Posterior vena cava (tissue), 2 donors: ENCODE measurements around the gene INHBA. TPM values are rescaled to one million over a fixed set of nuclear protein-coding genes. Genes with fewer than 3 reads are reported as not detected.

Source experiments
- DNase-seq: peaks from one replicate; pipeline ENCODE4 v3.0.0-alpha.2; 2020; ENCODE audit warnings: low spot score
- intact Hi-C, 2 donors: fragments of 100-400 bp; cut with DNase I; formaldehyde crosslinking; loops; one replicate each; pipeline versions ENCODE4 v1.14.1 to v1.14.2; 2022 to 2023
- long read RNA-seq, 2 donors: library from polyadenylated mRNA; unstranded; transcript quantifications; one replicate each; pipeline ENCODE4 v2.0.0, GENCODE V29; 2020 to 2021
- total RNA-seq, 2 donors: library from RNA; stranded (reverse); fragmentation: NEBNext Ultra II Directional; extraction: Animal tissue kit (Norgen Biotek cat#: 25700); gene quantifications; one replicate each; pipeline ENCODE4 v1.2.1, GENCODE V29; 2021
- donor health status: DM: yes; HTN: yes; CAD: no.
- donor health status: DM: yes; HTN: yes; CAD: no.

Gene INHBA
- total RNA-seq = 10 to 100 TPM; 71.2 to 73.0 TPM
- long read RNA-seq, donor 1, full-length matches to known transcripts = 21 of 32 reads
- long read RNA-seq, donor 1, partial matches to known transcripts = 2 of 32 reads
- long read RNA-seq, donor 1, other reads (novel, unspliced or antisense) = 9 of 32 reads
- long read RNA-seq, donor 2, full-length matches to known transcripts = 135 of 151 reads
- long read RNA-seq, donor 2, partial matches to known transcripts = 3 of 151 reads
- long read RNA-seq, donor 2, other reads (novel, unspliced or antisense) = 13 of 151 reads

DNA sequence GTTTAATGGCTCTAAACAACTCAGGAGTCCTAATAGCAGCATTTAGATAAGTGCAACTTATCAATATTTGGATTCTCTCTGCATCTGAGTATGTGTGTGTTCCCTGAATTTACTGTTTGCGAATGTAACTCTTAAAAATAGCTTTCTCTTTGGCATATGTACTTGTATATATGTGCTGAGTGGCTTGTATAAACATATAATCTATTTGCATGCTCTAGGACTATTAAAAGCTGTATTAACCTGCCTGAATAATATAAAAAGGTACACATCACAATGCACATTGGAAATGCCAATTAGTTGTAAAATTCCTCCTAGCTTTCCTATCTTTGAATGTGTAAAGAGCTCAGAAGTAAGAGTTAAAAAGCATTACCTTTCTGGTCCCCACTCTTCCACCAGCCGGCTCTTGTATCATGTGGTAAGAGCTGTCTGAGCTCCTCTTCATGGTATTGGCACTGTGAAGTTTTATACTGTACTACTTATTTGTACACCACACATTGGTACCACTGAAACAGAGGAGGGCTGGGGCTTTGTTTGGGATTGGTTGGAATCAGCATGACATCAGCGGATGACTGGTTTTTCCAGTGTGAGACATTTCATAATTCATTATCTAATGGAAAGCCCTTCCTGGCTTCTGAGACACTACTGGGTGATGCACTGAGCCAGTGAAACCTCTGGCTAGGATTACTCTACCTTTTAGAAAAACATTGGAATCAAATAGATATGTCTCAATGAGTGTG, at the start of gene INHBA:
Gene INHBA (minus strand): TSS at position 456 of the 737 bp plus-strand sequence. CDS start 2,716 bp downstream, outside the sequence.
- no peak for DNase-seq
- intact Hi-C loops = loop anchor here in 1 of 2 donors (10.0 kb wide), 2 partner anchors 1378 to 1478 kb away; no protein-coding TSS in a partner anchor

DNA sequence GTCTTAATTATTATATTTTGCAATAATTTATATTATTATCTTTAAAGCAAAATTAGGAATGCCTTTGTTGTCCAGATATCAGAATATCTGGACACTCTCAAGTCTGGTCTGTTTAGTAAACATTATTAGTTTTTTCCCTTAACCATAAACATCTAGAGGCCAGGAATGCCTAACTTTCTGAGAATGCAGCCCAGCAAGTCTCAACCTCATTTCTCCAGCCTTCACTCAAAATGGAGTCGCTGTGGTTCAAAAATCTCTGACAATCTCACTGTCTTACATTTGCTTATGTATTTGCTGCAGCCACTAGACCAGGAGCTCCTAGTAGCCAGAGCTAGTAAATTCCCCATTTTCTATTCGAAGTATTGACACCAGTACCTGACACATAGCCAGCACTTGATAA, 49.7 kb upstream of the INHBA start:
- intact Hi-C loops = no loop called here
- no peak for DNase-seq

DNA sequence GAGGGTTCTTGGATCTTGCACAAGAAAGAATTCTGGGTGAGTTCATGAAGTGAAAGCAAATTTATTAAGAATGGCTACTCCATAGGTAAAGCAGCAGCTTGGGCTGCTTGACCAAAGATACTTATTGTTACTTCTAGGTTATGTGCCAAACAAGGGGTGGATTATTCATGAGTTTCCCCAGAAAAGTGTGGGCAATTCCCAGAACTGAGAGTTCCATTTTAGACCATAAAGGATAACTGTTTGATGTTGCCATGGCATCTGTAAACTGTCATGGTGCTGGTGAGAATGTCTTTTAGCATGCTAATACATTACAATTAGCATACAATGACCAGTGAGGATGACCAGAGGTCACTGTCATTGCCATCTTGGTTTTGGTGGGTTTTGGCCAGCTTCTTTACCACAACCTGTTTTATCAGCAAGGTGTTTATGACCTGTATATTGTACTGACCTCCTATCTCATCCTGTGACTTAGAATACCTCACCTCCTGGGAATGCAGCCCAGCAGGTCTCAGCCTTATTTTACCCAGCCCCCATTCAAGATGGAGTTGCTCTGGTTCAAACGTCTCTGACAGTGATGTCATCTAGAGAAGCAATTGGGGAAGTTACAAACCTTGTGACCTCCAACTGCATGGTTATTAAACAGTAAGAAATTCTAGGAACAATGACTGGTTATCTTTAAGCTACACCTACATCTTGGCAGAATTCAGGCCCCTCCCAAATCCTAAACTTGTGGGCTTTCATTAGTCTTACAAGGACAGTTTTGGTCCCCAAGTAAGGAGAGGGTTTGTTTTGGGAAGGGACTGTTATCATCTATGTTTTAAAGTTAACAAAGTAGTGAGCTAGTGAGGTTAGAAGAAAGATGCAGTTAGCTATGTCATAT, 48.0 kb upstream of the INHBA start:
- intact Hi-C loops = no loop called here
- no peak for DNase-seq

DNA sequence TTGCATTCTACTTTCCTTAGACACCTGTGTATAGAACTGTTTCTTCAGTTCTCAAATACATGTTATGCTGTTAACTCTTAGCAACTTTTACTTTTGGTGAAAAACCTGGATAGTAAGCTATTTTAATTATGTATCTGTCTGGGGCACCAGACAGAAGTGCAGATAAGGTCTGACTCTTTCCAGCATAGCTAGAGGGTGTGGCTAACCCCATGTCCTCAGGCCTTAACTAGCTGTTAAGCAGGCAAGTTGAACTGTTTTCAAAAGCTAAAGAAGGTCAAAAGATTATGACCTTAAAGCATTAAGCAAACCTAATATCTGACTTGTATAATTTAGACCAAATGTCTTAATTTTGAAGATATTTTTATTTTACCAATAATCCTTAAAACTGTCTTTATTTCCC, 45.1 kb upstream of the INHBA start:
- DNase-seq = no peak
- intact Hi-C loops = no loop called here

DNA sequence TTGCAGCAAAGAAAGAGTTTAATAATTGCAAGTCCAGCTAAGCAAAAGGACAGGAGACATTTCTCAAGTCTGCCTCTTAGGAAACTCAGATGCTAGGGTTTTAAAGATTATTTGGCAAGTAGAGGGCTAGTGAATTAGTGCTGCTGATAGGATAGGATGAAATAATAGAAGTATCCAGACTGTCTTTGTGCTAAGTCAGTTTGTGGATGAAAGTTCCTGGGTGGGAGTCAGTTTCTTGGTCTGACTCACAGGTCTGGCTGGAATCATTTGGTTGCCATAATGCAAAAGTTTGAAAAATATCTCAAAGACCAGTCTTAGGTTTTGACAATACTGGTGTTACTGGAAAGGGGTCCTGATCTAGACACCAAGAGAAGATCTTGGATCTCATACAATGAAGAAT, 42.6 kb upstream of the INHBA start:
- DNase-seq = no peak
- intact Hi-C loops = no loop called here

DNA sequence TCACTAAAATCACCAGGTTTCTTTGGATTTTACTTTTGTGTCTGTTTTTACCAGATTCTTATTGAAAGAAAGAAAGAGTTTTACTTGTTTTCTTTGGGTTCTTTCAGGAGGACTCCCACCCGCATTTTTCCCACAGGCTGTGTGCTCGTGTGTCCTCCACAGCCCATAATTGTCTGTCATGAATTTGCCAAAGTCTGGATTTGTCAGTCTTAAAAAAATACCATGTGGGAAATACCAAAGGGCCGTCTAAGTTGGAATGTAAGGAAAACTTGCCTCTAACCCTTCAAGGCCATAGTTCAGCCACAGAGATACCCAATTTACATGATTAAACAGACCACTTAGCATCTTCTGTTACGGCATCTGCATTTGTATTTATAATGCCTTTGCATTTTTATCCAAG, 41.3 kb upstream of the INHBA start:
- intact Hi-C loops = no loop called here
- no peak for DNase-seq

DNA sequence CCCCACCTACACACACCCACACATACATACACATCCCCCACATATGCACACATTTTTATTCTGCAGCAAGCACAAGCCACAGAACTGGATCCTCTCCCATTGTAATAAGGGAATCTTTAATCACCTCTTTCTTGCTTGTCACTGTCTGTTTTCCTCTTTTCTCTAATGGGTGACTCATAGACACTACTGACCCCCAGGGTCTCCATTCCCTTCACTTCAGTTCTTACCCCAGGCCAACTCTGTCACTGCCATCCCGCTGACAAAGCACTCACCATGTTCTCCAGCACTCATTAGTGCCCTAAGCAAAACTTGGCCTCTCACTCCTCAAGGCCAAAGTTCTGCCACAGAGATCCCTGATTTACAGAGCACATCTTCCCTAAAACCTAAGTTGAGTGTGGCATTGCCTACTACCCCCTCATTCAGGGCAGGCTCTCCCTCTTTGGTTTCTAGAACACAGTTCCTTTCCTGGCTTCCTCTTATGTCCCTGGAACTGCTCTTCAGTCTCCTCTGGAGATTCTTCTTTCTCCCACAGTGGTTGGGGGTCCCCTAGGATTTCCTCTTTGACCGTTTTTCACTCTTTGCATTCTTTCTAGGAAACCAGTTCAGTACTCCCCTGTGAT, 39.6 kb upstream of the INHBA start:
- intact Hi-C loops = no loop called here
- DNase-seq = no peak

DNA sequence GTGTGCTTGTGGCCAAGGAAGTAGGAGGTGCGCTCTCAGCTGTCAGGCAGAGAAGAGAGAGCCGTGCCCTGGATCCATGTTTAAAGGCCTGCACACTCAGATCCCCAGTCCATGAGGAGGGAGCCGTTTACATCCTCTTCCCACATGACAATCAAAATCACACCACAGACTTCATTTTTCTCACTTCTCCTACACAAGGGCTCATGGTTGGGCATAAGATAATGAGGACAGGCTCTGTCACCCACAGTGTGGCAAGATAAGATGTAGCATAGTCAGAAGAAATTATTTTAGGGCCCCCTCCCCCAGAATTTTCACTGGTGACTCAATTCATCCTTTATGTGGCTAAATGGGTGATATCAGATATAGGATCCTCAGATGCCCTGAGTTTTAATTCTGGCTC, 35.9 kb upstream of the INHBA start:
- intact Hi-C loops = no loop called here
- no peak for DNase-seq

- DNase-seq = no peak
- intact Hi-C loops = no loop called here
These were observed 35.4 kb upstream of the INHBA start for GRCh38 chr7:41738336-41738735.

DNA sequence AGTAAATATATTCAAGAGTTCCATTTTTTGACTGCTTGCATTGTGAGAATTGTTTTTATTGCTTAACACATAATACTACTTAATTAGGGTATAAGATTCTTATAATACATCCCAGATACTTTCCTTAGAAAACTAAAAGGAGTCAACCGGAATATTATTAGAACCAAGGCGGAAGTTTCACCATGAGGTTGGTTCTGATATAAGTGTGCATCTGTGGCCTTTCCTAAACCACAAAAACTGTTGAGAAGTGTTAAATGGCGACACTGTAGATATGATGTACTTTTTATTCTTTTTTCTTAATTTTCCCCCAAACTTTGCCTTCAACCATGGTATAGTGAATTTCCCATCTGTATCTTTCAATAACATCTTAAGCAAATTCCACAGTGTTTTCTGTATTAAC, 32.3 kb upstream of the INHBA start:
- intact Hi-C loops = no loop called here
- no peak for DNase-seq

- intact Hi-C loops = no loop called here
- DNase-seq = no peak
These were observed 30.0 kb upstream of the INHBA start for GRCh38 chr7:41732843-41733306.

GRCh38 chr7:41732436-41732785, 29.5 kb upstream of the INHBA start:
- intact Hi-C loops = no loop called here
- DNase-seq = no peak

DNA sequence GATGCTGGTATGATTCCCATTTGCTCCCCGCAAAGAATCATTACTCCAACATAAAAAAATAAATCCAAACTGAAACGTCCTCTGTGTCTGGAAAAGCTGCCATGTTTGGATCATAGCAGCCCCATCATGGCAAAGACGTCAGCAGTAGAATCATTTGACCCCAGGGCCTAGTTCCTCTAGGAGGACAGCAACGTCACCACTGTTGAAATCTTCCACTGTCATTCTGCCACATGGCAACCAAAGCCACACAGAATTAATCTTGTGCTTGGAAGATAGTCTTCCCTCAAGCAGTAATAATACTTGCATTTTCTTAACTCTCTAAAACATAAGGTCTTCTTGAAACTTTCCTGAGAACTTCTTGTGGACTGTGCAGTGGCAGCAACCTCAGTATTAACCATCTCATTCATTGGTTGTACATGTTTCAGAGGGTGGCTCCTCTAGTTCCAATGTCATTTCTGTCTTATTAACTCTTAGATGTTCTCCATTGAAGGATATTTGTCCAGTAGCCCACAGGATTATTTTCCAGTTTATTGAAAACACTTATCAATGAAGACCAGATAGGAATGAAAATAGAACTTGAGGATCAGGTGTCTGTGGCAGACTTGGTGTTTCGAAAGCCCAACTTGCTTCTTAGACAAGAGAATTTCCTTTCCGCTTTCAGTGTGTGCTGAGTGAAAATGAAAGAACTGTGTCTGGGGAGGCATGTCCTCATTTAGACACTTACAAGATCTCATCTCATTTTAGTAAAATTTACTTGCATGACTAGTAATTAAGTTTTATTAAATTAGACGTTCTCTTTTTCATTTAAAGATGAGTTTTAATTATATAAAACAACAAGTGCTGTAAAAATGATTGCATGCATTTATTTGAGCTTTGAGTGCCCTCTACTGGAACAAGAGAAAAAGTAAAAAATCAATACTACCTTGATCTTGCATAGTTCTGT, 28.9 kb upstream of the INHBA start:
- intact Hi-C loops = no loop called here
- DNase-seq = no peak

GRCh38 chr7:41730668-41731067, 27.8 kb upstream of the INHBA start:
- no peak for DNase-seq
- intact Hi-C loops = no loop called here

DNA sequence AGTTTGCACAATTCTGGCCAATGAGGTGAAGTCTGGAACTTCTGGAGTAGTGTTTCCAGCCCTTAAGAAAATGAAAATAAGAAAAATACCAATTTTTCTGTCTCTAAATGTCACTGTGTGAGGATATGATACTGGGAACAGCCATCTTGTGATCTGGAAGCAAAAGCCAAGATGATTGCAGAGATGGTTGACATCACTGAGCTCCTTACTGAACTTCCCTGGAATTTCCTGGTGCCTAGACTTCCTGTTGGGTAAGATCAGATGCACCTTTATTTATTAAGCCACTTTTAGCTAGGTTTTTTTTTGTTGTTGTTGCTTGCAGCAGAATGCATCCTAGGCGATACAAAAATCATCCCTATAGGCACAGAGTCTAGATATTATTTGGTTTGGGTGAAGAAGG, 27.3 kb upstream of the INHBA start:
- no peak for DNase-seq
- intact Hi-C loops = no loop called here

GRCh38 chr7:41729059-41729458, 26.2 kb upstream of the INHBA start:
- intact Hi-C loops = no loop called here
- no peak for DNase-seq

- DNase-seq = no peak
- intact Hi-C loops = no loop called here
These were observed 22.1 kb upstream of the INHBA start for GRCh38 chr7:41725013-41725412.

DNA sequence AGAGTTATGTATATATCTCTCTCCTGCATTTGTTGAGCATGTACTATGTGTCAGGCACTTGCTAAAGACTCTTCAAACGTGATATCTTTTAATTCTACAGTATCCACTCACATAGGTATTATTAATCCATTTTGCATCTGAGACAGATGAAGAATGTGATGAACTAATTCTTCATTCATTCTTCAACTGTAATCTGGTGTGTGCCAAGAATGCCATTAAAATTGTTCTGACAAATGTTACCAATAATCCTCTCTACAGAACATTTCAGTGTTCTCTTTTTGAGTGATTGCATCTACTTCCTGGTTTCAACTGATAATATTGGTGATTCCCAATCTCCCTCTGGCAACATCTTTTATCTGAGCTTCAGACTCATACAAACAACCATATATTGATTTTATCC, 18.0 kb upstream of the INHBA start:
- no peak for DNase-seq
- intact Hi-C loops = no loop called here

DNA sequence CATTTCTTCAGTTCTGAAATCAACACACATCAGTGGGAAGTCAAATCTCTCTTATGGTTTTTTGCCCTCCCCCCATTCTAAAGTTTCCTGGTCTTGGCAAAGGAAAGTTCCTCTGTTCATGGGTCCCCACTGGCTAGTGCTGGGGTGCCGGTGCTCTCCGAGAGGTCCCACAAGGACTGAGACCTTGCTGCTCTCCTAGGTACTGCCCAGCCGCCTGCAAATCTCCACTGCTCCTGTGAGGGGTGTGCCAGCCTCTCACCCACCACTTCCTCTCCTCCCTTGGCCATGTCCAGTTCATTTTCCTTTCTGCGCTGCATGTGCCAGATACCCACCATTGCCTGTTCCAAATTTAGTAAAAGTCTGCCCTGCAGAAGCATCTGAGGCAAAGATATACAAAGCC, 17.2 kb upstream of the INHBA start:
- no peak for DNase-seq
- intact Hi-C loops = no loop called here
